22Rv1 (cell line): ENCODE results near the gene SLX1A.

Source experiments
- ZFX ChIP-seq: fragments of 450-650 bp; IDR thresholded peaks from 2 replicates; pipeline ENCODE4 v1.6.1; 2017; ENCODE audit warnings: antibody characterized with exemption, borderline replicate concordance
- TF ChIP-seq, protein P1 (sequence below): fragments of 450-650 bp; IDR thresholded peaks from 2 replicates; pipeline ENCODE4 v1.5.1; 2017; ENCODE audit warnings: mild to moderate bottlenecking

GRCh38 chr16:30163538-30163937 lies 30.1 kb upstream of the SLX1A start:
- TF ChIP-seq, protein P1, sequence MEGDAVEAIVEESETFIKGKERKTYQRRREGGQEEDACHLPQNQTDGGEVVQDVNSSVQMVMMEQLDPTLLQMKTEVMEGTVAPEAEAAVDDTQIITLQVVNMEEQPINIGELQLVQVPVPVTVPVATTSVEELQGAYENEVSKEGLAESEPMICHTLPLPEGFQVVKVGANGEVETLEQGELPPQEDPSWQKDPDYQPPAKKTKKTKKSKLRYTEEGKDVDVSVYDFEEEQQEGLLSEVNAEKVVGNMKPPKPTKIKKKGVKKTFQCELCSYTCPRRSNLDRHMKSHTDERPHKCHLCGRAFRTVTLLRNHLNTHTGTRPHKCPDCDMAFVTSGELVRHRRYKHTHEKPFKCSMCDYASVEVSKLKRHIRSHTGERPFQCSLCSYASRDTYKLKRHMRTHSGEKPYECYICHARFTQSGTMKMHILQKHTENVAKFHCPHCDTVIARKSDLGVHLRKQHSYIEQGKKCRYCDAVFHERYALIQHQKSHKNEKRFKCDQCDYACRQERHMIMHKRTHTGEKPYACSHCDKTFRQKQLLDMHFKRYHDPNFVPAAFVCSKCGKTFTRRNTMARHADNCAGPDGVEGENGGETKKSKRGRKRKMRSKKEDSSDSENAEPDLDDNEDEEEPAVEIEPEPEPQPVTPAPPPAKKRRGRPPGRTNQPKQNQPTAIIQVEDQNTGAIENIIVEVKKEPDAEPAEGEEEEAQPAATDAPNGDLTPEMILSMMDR, result no peak
- TF ChIP-seq ZFX, result no peak
